Ishikawa (cell line): ENCODE results near the gene TYROBP.

Source experiments
- CEBPB ChIP-seq: IDR thresholded peaks from 2 replicates; pipeline ENCODE4 v1.6.1; 2012
- EGR1 ChIP-seq: IDR thresholded peaks from 2 replicates; pipeline ENCODE4 v1.6.1; 2012
- EP300 ChIP-seq: IDR thresholded peaks from 2 replicates; pipeline ENCODE4 v1.6.1; 2012; ENCODE audit warnings: borderline replicate concordance
- RAD21 ChIP-seq: IDR thresholded peaks from 2 replicates; pipeline ENCODE4 v1.6.1; 2012; ENCODE audit warnings: low read depth
- TEAD4 ChIP-seq: IDR thresholded peaks from 2 replicates; pipeline ENCODE4 v1.6.1; 2012
- YY1 ChIP-seq: IDR thresholded peaks from 2 replicates; pipeline ENCODE4 v1.6.1; 2012; ENCODE audit warnings: low read depth
- TF ChIP-seq, protein P1 (sequence below): IDR thresholded peaks from 2 replicates; pipeline ENCODE4 v1.6.1; 2012; ENCODE audit warnings: low read depth, mild to moderate bottlenecking
- TF ChIP-seq, protein P2 (sequence below): IDR thresholded peaks from 2 replicates; pipeline ENCODE4 v1.6.1; 2012

DNA sequence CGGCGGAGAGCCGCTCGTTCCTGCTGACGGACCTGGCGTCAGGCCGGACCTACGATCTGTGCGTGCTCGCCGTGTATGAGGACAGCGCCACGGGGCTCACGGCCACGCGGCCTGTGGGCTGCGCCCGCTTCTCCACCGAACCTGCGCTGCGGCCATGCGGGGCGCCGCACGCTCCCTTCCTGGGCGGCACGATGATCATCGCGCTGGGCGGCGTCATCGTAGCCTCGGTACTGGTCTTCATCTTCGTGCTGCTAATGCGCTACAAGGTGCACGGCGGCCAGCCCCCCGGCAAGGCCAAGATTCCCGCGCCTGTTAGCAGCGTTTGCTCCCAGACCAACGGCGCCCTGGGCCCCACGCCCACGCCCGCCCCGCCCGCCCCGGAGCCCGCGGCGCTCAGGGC lies 36.5 kb upstream of the TYROBP start:
- no peak for TF ChIP-seq YY1
- no peak for TF ChIP-seq TEAD4
- TF ChIP-seq CEBPB = no peak
- no peak for TF ChIP-seq RAD21
- TF ChIP-seq, protein P1, sequence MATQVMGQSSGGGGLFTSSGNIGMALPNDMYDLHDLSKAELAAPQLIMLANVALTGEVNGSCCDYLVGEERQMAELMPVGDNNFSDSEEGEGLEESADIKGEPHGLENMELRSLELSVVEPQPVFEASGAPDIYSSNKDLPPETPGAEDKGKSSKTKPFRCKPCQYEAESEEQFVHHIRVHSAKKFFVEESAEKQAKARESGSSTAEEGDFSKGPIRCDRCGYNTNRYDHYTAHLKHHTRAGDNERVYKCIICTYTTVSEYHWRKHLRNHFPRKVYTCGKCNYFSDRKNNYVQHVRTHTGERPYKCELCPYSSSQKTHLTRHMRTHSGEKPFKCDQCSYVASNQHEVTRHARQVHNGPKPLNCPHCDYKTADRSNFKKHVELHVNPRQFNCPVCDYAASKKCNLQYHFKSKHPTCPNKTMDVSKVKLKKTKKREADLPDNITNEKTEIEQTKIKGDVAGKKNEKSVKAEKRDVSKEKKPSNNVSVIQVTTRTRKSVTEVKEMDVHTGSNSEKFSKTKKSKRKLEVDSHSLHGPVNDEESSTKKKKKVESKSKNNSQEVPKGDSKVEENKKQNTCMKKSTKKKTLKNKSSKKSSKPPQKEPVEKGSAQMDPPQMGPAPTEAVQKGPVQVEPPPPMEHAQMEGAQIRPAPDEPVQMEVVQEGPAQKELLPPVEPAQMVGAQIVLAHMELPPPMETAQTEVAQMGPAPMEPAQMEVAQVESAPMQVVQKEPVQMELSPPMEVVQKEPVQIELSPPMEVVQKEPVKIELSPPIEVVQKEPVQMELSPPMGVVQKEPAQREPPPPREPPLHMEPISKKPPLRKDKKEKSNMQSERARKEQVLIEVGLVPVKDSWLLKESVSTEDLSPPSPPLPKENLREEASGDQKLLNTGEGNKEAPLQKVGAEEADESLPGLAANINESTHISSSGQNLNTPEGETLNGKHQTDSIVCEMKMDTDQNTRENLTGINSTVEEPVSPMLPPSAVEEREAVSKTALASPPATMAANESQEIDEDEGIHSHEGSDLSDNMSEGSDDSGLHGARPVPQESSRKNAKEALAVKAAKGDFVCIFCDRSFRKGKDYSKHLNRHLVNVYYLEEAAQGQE = no peak
- no peak for TF ChIP-seq EP300
- TF ChIP-seq EGR1 = no peak
- TF ChIP-seq, protein P2, sequence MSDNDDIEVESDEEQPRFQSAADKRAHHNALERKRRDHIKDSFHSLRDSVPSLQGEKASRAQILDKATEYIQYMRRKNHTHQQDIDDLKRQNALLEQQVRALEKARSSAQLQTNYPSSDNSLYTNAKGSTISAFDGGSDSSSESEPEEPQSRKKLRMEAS = no peak
